ENCODE measurements around the gene CHST11.

The CHST11 gene

GRCh38 chr12:104748356-104748755 is 291.6 kb downstream of the CHST11 start:
- DNase-seq: no peak

GRCh38 chr12:104748790-104749189 is 292.0 kb downstream of the CHST11 start:
- DNase-seq: peak; percentile 70

GRCh38 chr12:104749545-104749944 is 292.8 kb downstream of the CHST11 start:
- DNase-seq: no peak

- peak; percentile 80 for DNase-seq
Measured at GRCh38 chr12:104750061-104750460, 293.3 kb downstream of the CHST11 start.

- no peak for DNase-seq
Measured at GRCh38 chr12:104751120-104751519, 294.4 kb downstream of the CHST11 start.

GRCh38 chr12:104751594-104751993 is 294.8 kb downstream of the CHST11 start:
- no peak for DNase-seq

- no peak for DNase-seq
Measured at GRCh38 chr12:104752016-104752415, 295.3 kb downstream of the CHST11 start.

GRCh38 chr12:104752881-104753280 is 296.1 kb downstream of the CHST11 start:
- DNase-seq: no peak

GRCh38 chr12:104756901-104757300 is 300.2 kb downstream of the CHST11 start:
- no peak for DNase-seq

GRCh38 chr12:104758771-104759170 is 302.0 kb downstream of the CHST11 start:
- DNase-seq: no peak

GRCh38 chr12:104761091-104761490 is 304.3 kb downstream of the CHST11 start:
- no peak for DNase-seq

GRCh38 chr12:104761611-104762010 is 304.9 kb downstream of the CHST11 start:
- no peak for DNase-seq

GRCh38 chr12:104763168-104763805 is 306.5 kb downstream of the CHST11 start:
- DNase-seq: peak; percentile 64

GRCh38 chr12:104764225-104765091 is 307.7 kb downstream of the CHST11 start:
- peak; percentile 64 for DNase-seq

- peak; percentile 63 for DNase-seq
Measured at GRCh38 chr12:104767261-104767660, 310.5 kb downstream of the CHST11 start.

GRCh38 chr12:104768033-104768432 is 311.3 kb downstream of the CHST11 start:
- no peak for DNase-seq

- DNase-seq: no peak
Measured at GRCh38 chr12:104769144-104769561, 312.4 kb downstream of the CHST11 start.

- no peak for DNase-seq
Measured at GRCh38 chr12:104772336-104772735, 315.6 kb downstream of the CHST11 start.

- no peak for DNase-seq
Measured at GRCh38 chr12:104775731-104776231, 319.0 kb downstream of the CHST11 start.

- no peak for DNase-seq
Measured at GRCh38 chr12:104779134-104779533, 322.4 kb downstream of the CHST11 start.

- DNase-seq: no peak
Measured at GRCh38 chr12:104782296-104782695, 325.5 kb downstream of the CHST11 start.

- peak; percentile 27 for DNase-seq
Measured at GRCh38 chr12:104784592-104784991, 327.8 kb downstream of the CHST11 start.

GRCh38 chr12:104785886-104786285 is 329.1 kb downstream of the CHST11 start:
- no peak for DNase-seq

GRCh38 chr12:104786352-104786751 is 329.6 kb downstream of the CHST11 start:
- no peak for DNase-seq
